SU-DHL-6 (cell line): Measurements from ENCODE around the gene GSG1.

Experiments used
- EZH2phosphoT487 ChIP-seq: fragments of 200-600 bp; sonication (generic), shearing (Covaris generic); conservative IDR thresholded peaks from 2 replicates; pipeline ENCODE4 v1.6.1; 2018; ENCODE audit warnings: mild to moderate bottlenecking, antibody characterized with exemption, low read length, moderate library complexity, mixed read lengths
- TF ChIP-seq, protein P1 (sequence below): fragments of 200-600 bp; sonication (generic); IDR thresholded peaks from one replicate; pipeline ENCODE4 v1.5.1; 2017; ENCODE audit warnings: antibody characterized with exemption, mild to moderate bottlenecking, low read length, moderate library complexity; ENCODE audit not compliant: insufficient read depth, poor library complexity, severe bottlenecking

DNA sequence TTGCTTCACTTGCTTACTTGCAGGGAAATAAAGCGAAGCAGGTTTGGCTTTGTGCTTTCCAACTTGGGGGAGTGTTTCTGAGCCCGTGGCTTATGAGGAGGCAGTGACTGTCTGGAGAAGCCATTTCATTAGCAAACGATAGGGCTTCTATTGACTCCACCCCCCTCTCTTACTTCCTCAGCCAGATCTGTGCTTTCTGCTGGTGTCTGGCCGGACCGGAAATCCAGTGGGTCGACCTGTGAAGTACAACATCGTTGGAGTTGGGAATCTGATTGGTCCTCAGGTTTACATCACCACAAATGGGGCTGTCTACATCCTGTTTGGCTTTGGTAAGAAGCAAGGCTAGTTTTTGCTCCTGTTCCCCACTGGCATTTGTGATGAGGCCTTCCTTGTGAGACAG is 37.0 kb downstream of the GSG1 start:
- TF ChIP-seq, protein P1, sequence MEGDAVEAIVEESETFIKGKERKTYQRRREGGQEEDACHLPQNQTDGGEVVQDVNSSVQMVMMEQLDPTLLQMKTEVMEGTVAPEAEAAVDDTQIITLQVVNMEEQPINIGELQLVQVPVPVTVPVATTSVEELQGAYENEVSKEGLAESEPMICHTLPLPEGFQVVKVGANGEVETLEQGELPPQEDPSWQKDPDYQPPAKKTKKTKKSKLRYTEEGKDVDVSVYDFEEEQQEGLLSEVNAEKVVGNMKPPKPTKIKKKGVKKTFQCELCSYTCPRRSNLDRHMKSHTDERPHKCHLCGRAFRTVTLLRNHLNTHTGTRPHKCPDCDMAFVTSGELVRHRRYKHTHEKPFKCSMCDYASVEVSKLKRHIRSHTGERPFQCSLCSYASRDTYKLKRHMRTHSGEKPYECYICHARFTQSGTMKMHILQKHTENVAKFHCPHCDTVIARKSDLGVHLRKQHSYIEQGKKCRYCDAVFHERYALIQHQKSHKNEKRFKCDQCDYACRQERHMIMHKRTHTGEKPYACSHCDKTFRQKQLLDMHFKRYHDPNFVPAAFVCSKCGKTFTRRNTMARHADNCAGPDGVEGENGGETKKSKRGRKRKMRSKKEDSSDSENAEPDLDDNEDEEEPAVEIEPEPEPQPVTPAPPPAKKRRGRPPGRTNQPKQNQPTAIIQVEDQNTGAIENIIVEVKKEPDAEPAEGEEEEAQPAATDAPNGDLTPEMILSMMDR = no peak
- no peak for TF ChIP-seq EZH2phosphoT487
